Measurements from ENCODE around the gene IL24. TPM values are rescaled to one million over a fixed set of nuclear protein-coding genes. Genes with fewer than 3 reads are reported as not detected.

IL24 gene
- polyA plus RNA-seq, 2 of the 4 experiments (the other 2 are of a cell fraction): 0.04 TPM; not detected in 1

GRCh38 chr1:206933333-206933945, 36.2 kb downstream of the IL24 start:
- Histone ChIP-seq H3K9me3 (no peaks in the 10 kb centered on the region), H3K4me1 (no peaks in the 10 kb centered on the region), H3K4me3 (no peak overlapping the region), H3K4me2 (no peak overlapping the region), H3K27ac (no peak overlapping the region)
- 61% methylated on average over 8 of the region's 8 CpGs for WGBS (ENCODE audit: missing lambda C conversion rate)
- ATAC-seq: peak in 1 of 2 experiments; percentile 75; a peak in 3 of 6 replicates
- TF ChIP-seq CEBPB (IDR thresholded peaks at IDR 0.05) (no peak), ATOH8 (CRISPR knock-in tag; IDR thresholded peaks at IDR 0.05; ENCODE audit: low read depth) (no peak), MAX (IDR thresholded peaks at IDR 0.05) (no peak), NPAS2 (CRISPR knock-in tag; IDR thresholded peaks at IDR 0.05; ENCODE audit: borderline replicate concordance) (no peak), USF2 (IDR thresholded peaks at IDR 0.05) (no peak), HOXB5 (CRISPR knock-in tag; IDR thresholded peaks at IDR 0.05) (no peak), RARB (CRISPR knock-in tag; IDR thresholded peaks at IDR 0.05) (no peak), HDAC2 (IDR thresholded peaks at IDR 0.05) (no peak), RAD21 (conservative IDR thresholded peaks at IDR 0.05 in 1 of 2, IDR thresholded peaks at IDR 0.05 in 1 of 2) (peak in 1 of 2 experiments; percentile 27; a peak in 1 of 5 replicates), POLR2AphosphoS2 (conservative IDR thresholded peaks at IDR 0.05; ENCODE audit: low read length) (no peak), ZSCAN20 (CRISPR knock-in tag; IDR thresholded peaks at IDR 0.05) (no peak), FOXS1 (CRISPR knock-in tag; IDR thresholded peaks at IDR 0.05) (no peak), POLR2A (IDR thresholded peaks at IDR 0.05; ENCODE audit: low read length) (no peak)
- TF ChIP-seq, protein P1, sequence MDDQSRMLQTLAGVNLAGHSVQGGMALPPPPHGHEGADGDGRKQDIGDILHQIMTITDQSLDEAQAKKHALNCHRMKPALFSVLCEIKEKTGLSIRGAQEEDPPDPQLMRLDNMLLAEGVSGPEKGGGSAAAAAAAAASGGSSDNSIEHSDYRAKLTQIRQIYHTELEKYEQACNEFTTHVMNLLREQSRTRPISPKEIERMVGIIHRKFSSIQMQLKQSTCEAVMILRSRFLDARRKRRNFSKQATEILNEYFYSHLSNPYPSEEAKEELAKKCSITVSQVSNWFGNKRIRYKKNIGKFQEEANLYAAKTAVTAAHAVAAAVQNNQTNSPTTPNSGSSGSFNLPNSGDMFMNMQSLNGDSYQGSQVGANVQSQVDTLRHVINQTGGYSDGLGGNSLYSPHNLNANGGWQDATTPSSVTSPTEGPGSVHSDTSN (IDR thresholded peaks at IDR 0.05): no peak
- TF ChIP-seq, protein P2, sequence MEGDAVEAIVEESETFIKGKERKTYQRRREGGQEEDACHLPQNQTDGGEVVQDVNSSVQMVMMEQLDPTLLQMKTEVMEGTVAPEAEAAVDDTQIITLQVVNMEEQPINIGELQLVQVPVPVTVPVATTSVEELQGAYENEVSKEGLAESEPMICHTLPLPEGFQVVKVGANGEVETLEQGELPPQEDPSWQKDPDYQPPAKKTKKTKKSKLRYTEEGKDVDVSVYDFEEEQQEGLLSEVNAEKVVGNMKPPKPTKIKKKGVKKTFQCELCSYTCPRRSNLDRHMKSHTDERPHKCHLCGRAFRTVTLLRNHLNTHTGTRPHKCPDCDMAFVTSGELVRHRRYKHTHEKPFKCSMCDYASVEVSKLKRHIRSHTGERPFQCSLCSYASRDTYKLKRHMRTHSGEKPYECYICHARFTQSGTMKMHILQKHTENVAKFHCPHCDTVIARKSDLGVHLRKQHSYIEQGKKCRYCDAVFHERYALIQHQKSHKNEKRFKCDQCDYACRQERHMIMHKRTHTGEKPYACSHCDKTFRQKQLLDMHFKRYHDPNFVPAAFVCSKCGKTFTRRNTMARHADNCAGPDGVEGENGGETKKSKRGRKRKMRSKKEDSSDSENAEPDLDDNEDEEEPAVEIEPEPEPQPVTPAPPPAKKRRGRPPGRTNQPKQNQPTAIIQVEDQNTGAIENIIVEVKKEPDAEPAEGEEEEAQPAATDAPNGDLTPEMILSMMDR (IDR thresholded peaks at IDR 0.05): peak; percentile 43
- CTCF ChIA-PET: interaction anchor here (0.6 to 7.8 kb wide), 11 partner anchors 8 to 347 kb away, joined by 3 to 63 read pairs (median 4); partner anchors contain the start of genes FCMR and PIGR
- POLR2A ChIA-PET: no interaction called here
- peak; percentile 45 to 48 for DNase-seq (ENCODE audit: low read depth in 1 of 2, low spot score in 1 of 2)
- FAIRE-seq: no peak

DNA sequence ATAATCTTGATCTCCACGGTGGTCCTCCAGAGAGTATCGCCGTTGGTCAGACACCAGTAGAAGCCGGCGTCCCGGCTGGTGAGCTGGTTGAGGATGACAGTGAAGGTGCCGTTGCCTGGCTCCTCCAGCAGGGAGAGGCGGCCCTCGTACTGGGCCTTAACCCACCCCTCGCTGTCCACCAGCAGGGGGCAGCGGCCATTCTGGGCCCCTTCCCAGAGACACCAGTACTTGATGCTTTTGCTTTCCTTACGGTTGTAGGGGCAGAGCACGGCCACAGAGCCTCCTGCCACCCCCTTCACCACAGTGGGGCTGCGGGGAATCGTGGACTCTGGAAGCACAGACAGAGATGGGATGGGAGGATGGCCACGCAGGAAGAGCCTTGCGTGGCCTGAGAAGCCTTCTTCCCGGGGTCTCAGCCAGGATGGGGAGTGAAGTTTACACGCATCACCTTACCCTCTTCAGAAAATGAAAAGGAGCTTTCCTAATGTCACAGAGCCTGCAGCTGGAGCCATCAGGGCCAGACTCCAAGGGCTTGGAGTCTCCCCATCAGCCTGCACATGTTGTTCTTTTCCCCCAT, 38.3 kb downstream of the IL24 start:
- Histone ChIP-seq H3K4me2 (no peak overlapping the region), H3K4me3 (no peak overlapping the region), H3K27ac (no peak overlapping the region), H3K9me3 (no peaks in the 10 kb centered on the region), H3K4me1 (no peaks in the 10 kb centered on the region)
- TF ChIP-seq, protein P2 (IDR thresholded peaks at IDR 0.05): peak; percentile 40
- TF ChIP-seq SMC3 (IDR thresholded peaks at IDR 0.05) (peak; percentile 62), RAD21 (conservative IDR thresholded peaks at IDR 0.05 in 1 of 2, IDR thresholded peaks at IDR 0.05 in 1 of 2) (peak; percentile 41 to 63; a peak in 4 of 5 replicates), TFCP2L1 (CRISPR knock-in tag; IDR thresholded peaks at IDR 0.05) (no peak)
- ATAC-seq (peak; percentile 87 to 97), DNase-seq (ENCODE audit: low read depth in 1 of 2, low spot score in 1 of 2) (peak; percentile 56 to 68), FAIRE-seq (no peak)
- WGBS (ENCODE audit: missing lambda C conversion rate): 80% methylated on average over 15 of the region's 19 CpGs
- CTCF ChIA-PET: interaction anchor here (0.8 to 7.8 kb wide), 13 partner anchors 9 to 201 kb away, joined by 3 to 63 read pairs (median 5); partner anchors contain the start of genes FCAMR and PIGR
- POLR2A ChIA-PET: no interaction called here
